GM18868 (cell line): ENCODE measurements around the gene STK16.

ENCODE experiments used
- ATAC-seq: cut with Tn5 transposase; IDR thresholded peaks from one replicate; pipeline ENCODE4 v1.9.1; 2021; ENCODE audit warnings: mild to moderate bottlenecking, moderate library complexity; ENCODE audit not compliant: unreplicated experiment

The STK16 gene

DNA sequence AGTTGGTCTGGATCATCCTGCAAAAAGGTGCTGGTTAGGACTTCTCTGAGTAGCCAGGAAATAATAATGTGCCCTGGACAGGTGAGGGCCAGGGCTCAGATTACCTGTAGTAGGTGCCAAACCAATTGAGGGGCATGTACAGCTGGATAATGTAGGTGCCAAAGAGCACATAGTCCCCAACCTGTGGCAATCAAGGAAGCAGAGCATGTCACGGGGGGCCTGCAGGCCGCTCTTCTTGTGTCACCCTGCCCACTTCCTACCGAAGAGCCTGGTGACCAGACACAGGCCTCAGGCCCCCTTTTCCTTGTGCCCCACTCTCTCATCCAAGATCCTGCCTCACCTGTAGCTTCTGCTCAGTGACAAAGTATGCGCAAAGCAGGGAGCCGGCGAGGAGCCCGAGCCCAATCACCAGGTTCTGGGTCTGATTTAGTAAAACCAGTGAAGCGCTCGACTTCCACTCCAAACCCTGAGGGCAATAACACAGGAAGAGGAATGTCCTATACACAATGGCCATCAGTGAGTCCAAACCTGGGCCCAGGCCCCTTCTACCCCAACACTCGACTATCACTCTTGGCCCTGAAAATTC lies 31.7 kb upstream of the STK16 start:
- ATAC-seq, result no peak

DNA sequence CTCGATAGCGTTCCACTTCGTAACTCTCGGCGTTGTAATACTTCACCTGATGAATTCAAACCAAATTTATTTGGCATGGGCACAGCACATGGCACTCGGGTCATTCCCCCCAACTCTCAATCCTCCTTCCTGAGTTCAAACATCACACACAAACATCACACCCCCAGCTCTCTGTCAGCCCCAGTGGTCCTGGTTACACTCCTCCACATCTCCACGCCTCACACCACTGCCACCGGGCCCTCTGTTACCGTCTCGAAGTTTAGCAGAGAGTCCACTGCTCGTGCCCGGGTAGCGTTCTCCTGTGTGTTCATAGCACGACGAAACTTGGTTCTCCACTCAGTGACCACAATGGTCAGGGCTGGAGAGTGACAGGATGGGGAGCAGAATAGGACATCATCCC lies 31.1 kb upstream of the STK16 start:
- ATAC-seq, result no peak

DNA sequence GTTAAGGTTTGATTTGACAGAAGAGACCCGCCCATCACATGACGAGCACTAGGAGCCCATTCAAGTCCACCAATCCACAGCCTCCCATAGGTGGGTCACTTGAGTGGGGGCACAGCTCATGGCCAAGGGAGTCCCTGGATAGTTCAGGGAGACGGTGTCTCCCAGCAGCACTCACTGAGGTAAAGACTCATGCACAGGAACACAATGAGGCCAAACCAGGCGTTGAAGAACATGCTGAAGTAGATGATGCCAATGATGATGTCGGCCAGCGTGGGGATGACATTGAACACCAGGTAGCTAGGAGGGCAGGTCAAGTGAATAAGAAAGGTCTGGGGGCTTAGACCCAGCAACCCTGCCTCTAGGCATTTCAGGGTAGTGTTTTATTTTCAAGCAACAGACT lies 30.5 kb upstream of the STK16 start:
- no peak for ATAC-seq

DNA sequence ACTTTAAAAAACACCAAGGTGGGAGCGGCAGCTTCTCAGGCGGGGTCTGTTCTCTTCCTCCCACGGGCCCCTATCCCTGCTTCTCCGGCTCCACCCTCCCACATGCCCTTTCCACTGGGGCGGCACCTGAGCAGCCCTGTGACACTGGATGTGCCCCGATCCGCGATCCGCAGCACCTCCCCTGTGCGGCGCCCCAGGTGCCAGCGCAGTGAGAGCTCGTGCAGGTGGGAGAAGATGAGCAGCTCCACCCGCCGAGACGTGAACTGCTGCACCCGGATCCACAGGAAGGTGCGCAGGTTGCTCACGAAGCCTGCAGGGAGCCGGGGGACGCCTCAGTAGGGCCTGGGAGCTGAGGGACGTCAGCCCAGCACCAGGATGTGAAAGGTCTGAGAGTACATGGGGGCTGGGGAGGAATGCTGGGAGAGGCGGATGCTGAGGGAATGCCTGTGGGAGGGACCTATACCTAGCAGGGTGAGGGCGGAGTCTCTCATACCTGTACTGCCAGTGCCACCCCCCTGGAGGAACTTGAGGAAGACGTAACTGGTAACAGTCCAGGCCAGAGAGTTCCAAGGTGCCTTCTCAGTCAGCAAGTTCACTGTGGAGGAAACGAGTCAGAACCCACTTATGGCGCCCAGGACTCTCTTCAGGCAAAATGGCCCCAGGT lies 29.3 kb upstream of the STK16 start:
- no peak for ATAC-seq

DNA sequence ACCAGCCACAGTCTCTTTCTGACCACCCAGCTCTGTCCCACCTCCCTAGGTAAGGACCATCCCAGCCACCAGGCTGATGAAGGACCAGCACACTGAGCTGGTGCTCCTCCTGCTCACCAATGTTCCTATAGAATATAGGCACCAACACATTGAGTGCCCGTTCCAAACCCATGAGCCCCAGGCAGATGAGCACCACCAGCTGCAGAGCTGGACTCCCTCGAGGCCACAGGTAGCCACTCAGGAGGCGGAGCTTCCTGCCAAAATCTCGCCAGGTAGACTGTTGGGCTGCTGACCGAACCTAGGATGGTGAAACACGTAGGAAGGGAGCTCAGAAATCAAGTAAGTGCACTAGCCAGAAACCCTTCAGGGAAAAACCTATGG lies 28.8 kb upstream of the STK16 start:
- no peak for ATAC-seq

DNA sequence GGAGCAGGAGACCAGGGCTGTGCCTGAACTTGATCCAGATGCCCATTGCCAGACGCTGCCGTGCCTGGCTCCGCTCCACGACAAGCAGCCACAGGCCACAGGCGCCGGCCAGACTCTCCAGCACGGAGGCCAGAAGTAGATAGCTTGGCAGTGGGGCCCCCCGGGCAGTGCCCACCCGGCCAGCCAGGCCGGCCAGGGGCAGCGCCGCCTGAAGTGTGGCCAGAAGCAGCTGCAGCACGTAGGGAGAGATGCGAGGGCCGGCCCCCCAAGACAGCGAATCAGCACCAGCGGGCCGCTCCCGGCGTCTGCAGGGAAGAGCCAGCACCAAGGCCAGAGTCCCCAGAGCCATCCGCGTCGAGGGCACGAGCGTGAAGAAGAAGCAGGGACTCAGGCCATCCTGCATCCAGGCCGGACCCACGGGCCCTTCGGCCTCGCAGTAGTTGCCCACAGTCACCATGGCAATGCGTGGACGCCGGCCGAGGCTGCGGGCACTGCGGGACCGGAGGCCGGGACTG lies 27.0 kb upstream of the STK16 start:
- ATAC-seq, result peak; percentile 25

DNA sequence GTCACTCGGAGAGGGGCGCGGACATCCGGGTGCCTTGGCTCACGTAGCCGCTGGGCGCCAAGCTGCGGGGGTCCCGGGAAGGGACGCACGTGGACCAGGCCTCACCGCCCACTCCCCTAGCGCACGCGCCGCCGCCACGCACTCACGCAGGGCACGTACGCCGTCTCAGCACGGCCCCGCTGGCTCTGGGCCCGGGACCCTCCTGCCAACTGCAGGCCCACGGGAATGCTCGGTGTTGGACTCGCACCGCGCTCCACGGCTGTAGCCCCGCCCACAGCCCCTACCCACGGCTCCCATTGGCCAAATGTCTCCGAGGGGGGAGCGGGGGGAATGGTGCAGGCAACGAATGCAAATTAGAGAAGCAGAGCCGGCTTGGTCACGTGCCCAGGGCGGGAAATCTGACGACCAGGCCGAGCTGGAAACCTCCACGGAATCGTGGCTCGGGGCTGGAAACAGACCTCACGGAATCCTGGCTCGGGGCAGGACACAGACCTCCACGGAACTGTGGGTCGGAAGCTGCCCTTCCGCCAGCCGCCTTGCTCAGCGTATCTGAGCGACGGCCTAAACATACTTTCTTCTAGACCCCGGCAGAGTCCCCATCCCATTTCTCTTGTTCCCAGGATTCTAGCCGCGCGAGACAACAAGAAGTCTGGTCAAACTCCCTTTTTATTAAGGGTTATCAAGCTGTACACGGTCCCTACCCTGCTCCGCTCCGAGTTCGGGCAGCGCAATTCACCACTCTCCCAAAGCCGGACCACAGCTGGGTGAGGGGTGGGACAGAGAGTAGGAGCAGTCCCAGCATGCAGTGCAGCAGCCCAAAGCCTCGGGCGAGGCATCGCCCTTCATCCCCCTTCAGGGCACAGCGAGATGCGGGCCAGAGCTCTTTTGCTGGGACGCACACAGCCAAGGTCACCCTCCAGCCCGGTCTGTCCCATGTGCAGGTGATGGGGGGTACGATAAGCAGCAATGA lies 26.3 kb upstream of the STK16 start, which contains the start of gene ABCB6:
Gene ABCB6, minus strand, starts transcription at position 227 of the 970 bp plus-strand sequence. CDS start 285 bp downstream, outside the sequence.
- peak; percentile 75 for ATAC-seq

DNA sequence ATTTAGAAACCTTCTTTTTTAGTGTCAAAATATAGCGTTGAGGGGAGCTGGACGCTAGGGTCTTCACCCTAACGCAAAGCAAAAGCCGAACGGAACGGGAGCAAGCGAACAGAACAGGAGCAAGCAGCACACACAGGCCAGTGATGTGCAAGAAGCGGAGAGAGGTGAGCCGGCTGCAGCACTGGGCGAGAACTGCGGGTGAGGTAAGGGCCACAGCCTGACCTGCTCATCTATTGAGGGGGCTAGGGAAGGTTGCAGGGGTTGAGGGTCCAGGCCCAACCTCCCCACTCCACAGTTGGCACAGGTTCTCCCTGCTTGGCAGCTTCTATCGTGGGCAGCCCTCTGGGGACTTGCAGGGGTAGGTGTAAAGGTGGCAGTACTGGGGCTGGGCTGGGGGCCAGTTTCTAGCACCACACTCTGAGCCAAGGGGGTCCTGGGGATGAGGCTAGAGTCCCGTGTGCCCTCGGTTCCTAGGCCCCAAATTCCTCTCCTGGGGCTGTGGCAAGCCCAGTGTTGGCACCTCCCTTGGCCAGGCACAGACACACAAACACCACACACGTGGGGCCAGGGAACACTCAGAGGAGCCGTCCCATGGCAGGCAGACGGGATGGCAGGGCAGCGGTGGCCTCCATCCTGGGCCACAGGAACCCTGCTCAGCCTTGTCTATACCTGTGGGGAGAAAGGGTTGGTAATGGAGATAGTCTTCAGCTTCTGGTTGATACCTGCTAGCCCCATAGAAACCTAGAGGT lies 25.3 kb upstream of the STK16 start:
- no peak for ATAC-seq

DNA sequence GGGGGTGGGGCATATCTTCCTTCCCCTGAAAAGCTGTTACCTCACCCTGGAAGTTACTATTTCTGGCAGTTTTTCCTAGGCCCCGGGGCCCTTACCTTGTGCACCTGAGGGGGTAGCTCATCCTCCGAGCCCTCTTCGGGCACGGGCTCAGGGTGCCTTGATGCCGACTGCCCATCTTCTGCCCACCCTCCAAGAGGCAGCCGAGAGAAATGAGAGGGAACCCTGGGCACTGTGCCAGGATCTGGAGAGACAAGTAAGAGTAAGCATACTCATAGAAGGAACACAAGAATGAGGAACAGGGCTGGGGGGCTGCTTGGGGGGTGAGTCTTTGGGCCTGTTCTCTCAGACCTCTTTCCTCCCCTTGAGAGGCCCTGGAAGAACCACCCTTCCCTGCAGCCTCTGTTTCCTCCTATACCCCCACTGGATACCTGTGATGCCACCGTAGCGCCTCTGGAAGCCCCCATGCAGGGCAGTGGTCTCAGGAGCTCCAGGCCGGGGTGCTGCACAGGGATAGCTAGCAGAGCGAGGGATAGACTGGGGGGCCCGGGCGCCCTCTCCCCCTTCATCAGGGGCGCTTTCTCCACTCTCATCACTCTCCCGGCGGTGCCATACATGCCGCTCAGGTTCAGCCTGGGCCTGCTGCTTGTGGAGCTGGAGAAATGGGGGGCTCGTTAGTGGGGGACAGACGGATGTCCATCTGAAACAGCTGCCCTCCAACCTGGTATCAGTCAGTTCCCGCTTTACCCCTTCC lies 24.5 kb upstream of the STK16 start:
- ATAC-seq, result no peak

DNA sequence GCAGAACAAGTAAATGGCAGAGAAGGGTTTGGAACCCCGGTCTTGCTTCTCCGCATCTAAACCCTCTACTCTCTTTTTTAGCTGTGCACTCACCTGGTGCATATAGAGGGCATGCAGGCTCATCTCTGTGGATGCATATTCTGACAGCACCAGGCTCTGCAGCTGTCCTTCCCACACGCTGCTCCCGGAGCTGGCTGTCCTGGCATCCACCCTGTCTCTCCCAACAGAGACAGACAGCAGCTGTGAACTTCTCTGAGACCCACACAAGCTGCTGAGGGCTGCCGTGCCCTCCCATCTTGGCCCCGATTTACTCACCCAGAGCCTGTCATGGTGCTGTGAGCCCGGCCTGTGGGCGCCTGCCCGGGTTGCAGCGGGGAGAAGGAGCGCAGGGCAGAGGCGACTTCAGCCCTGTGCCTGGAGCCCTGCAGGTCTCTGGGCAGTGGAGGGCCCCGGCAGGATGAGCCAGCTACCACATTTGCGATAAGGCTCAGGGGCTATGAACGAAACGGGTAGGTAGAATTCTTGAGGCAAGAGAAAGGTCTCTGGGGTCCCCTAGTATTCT lies 23.2 kb upstream of the STK16 start:
- no peak for ATAC-seq

DNA sequence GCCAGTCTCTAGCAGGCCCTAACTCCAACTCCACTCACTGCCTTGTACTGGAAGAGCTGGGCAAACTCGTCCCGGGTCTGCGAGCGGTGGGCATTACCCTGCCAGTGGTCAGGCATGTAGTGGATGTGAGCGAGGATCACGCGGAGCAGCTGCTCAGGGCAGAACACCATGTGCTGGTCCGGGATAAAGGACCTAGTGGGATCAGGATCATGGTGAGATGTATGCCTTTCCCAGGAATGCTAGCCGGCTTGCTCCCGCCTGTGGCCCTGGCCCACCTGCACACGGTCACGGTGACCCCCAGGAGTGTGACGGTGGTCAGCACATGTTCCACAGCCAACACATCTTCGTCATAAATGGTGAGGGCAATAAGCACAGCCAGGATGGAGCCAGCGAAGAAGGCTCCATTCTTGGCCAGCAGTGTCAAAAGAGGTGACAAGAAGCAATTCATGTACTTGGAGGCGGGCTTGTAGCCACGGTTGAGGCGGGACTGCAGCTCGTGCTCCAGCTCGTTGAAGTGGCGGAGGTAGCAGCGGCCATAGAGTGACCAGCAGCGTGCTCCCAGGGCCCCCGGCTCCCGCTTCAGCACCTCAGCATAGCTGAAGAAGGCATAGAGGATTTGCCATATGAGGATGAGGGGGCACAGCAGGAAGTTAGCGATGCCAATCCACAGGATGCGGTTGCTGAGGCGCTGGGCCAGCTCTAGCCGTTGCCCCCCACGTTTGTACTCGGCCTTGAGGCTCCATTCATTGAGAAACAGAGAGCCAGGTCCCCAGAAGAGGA lies 21.3 kb upstream of the STK16 start:
- no peak for ATAC-seq

DNA sequence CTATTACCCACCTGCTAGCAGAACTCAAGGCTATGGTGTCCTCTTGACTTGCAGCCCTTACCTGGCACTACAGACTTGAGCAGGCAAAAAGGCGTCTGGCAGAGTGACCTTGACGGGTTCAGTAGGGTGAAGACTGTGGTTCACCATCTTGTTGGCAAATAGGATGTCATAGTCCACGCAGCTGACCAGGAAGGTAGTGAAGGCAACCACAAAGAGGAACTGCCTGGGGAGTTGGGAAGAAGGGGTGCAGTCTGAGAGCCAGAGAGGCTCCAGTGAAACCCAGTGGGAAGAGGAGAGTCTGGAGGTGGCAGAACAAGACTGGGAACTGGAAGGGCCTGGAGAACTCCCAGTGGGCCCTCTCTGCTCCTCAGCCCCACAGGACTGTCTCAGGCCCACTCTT lies 19.9 kb upstream of the STK16 start:
- ATAC-seq, result no peak

DNA sequence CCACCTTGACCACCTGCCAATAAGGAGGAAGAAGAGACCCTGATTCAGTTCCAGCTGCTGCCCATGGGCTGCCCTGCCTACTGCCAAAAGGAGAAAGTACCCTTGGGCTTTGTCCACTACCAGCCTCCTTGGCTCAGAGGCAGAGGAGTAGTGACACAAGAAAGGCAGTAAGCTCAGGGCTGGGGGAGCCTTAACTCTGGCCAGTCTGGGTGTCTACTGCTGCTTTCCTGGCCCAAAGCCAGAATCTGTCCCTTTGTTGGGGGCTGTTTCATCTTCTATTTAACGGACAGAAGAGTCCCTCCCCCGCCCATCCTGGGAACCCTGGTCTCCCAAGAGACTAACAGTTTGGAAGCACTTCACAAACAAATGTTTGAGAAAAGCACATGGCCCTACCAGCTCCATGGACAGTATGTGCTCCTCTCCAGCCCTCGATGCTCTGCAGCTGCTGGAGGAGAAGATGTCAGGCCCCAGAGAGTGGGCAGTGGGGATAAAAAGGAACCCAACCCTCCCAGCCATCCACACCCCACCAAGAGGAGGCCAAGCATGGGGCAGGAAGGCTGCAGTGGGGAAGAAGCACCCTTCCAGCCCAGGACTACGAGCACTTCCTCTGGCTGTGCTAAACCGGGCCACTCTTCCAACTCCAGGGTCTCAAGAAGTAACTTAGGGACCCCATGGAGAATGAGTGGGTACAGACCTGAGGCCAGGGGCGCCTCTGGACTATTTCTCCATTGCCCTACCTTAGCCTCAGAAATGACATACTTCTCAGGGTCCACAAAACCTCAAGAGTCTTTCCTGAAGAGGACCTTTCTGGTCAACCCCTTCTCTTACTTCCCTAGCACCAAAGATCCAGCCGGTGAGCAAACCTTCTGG lies 17.0 kb upstream of the STK16 start:
- no peak for ATAC-seq

DNA sequence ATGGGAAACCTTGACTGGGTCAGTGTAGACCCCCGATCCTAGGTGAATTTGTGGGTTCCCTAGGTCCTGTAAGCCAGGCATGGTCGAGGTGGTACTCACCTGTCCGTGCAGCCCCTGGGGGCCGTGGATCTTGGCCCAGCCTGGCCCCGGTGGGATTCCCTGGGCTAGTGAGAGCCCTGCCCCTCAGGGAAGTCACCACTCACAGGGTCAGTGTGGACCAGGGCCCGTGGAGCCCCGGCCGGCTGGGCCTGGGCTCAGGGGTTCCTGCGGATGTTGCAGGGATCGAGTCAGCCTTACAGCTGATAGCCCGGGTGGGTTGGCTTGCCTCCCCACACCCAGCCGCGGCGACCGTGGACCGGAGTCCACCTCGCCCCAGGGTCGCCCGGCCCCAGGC lies 16.4 kb upstream of the STK16 start:
- peak; percentile 3 for ATAC-seq

DNA sequence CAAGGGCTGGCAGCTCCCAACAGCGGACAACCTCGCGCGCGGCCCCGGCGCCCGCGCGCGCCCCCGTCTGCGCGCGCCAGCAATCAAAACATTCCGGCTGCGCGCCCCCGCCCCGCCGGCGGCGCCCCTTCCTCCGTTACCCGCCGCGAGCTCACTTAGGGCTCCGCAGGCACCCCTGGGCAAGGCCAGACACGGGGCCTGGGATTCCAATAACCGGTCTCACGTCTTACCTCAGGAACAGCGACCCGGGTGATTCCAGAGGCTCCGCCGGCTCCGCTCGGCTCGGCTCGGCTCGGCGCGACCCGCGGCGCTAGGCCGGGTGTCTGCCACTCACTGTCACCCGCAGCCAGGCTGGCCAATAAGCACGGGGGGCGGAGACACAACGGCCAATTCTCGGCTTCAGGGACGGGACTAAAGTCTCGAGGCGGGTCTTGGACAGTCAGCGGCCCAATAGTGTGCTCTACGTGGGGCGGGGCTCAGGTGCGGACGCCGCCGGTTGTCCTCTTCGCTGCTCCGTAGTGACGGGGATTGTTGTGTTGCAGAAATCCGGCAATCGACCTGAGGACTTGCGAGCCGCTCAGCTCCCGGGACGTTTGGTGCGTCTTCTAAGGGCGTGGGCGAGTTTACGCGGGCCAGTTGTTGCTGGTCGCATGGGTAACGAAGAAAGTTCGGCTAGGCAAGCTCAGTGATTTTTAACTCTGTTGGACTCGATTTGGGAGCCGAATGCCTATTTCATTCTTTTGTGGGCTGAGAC lies 15.8 kb upstream of the STK16 start, which contains the start of the genes ANKZF1 and ATG9A:
Gene ANKZF1, plus strand, starts transcription at position 502 of the 754 bp plus-strand sequence. CDS start 452 bp downstream, outside the sequence.
Gene ATG9A, minus strand, starts transcription at position 332 of the 754 bp plus-strand sequence. CDS start 1,612 bp downstream, outside the sequence.
- ATAC-seq, result peak; percentile 98

DNA sequence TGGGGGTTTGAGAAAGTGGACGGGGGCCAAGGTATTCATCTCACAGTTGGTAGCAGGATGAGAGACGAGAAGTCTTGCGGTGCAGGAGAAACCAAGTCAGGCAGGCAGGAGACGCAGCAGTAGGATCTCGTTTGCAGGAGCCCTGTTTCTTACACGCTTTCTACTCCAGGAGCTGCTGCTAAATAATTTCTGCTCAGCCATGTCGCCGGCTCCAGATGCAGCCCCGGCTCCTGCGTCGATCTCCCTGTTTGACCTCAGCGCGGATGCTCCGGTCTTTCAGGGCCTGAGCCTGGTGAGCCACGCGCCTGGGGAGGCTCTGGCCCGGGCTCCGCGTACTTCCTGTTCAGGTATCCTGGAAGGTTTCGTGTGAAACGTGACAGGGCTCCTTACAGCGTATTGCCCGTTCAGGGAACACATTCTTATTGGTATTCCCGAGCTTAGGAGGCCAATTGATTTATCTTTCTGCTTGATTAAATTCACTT lies 15.2 kb upstream of the STK16 start:
- ATAC-seq, result peak; percentile 13

DNA sequence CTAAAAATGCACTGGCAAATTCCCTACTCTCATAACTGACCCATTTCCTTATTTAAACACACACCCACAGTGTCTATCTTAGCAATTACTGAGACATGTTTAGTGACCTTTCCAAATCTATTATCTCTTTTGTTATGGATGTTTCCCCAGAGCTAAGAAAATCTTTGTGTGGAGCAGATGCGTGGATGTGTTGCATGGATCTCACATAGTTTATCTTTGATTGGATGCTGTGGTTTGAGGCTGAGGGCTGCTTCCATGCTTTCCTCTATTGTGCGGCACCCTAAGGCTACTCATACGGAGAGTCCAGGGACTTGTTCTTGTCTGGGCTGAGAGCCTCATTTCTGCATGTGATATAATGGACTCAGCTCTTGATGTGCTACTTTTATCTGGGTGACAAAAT lies 10.9 kb upstream of the STK16 start:
- ATAC-seq, result no peak
